ENCODE measurements around the gene AMN. TPM values are rescaled to one million over a fixed set of nuclear protein-coding genes. Genes with fewer than 3 reads are reported as not detected.

AMN gene
- total RNA-seq, 2 experiments from 2014 or later: 0.35 to 5.6 TPM

- H3K4me2 ChIP-seq (ENCODE audit: low read length): no peak overlapping the region
- H3K27ac ChIP-seq (ENCODE audit: low read depth, low read length, poor library complexity, severe bottlenecking): no peak overlapping the region
- no peaks in the 10 kb centered on the region for H3K9me2 ChIP-seq (ENCODE audit: insufficient read depth, low read length)
- TF ChIP-seq CTCF (conservative IDR thresholded peaks at IDR 0.05; ENCODE audit: low read length) (no peak), EZH2phosphoT487 (IDR thresholded peaks at IDR 0.05; ENCODE audit: borderline replicate concordance, low read depth, low read length) (no peak)
- POLR2A ChIA-PET: interaction anchor here (1.0 kb wide), 1 partner anchor 70 kb away, joined by 3 read pairs; no protein-coding TSS in a partner anchor
- H4K20me1 ChIP-seq (ENCODE audit: insufficient read depth, low read length): no peaks in the 10 kb centered on the region
- no TSS peak for BruUV-seq (replicated peaks)
- CTCF ChIA-PET (ENCODE audit: unreplicated experiment): no interaction called here
- H3K79me2 ChIP-seq (ENCODE audit: insufficient read depth, low read depth, low read length): no peaks in the 10 kb centered on the region
- intact Hi-C loops (cut with micrococcal nuclease; ENCODE audit: unreplicated experiment): no loop called here
- no peaks in the 10 kb centered on the region for H3K36me3 ChIP-seq (ENCODE audit: insufficient read depth, low read length)
- no peak overlapping the region for H2AFZ ChIP-seq (ENCODE audit: low read length)
- no peak overlapping the region for H3K4me3 ChIP-seq (ENCODE audit: low read depth, low read length, poor library complexity, severe bottlenecking)
- no peaks in the 10 kb centered on the region for H3K4me1 ChIP-seq (ENCODE audit: insufficient read depth, low read length, poor library complexity, severe bottlenecking)
- H3K9me3 ChIP-seq (ENCODE audit: low read length): no peaks in the 10 kb centered on the region
- DNase-seq (ENCODE audit: low spot score): no peak
These were observed 33.4 kb downstream of the AMN start for GRCh38 chr14:102955636-102956408.

GRCh38 chr14:102957222-102957621, 34.8 kb downstream of the AMN start:
- H3K27ac ChIP-seq (ENCODE audit: low read depth, low read length, poor library complexity, severe bottlenecking): no peak overlapping the region
- no peak for TF ChIP-seq EZH2phosphoT487 (IDR thresholded peaks at IDR 0.05; ENCODE audit: borderline replicate concordance, low read depth, low read length)
- TF ChIP-seq CTCF (conservative IDR thresholded peaks at IDR 0.05; ENCODE audit: low read length): no peak
- H3K36me3 ChIP-seq (ENCODE audit: insufficient read depth, low read length): no peaks in the 10 kb centered on the region
- no peaks in the 10 kb centered on the region for H3K9me3 ChIP-seq (ENCODE audit: low read length)
- no peaks in the 10 kb centered on the region for H3K79me2 ChIP-seq (ENCODE audit: insufficient read depth, low read depth, low read length)
- no TSS peak for BruUV-seq (replicated peaks)
- H2AFZ ChIP-seq (ENCODE audit: low read length): no peak overlapping the region
- no peak overlapping the region for H3K4me2 ChIP-seq (ENCODE audit: low read length)
- ChIA-PET POLR2A (interaction anchor here (0.6 kb wide), 1 partner anchor 545 kb away, joined by 4 read pairs; no protein-coding TSS in a partner anchor), CTCF (ENCODE audit: unreplicated experiment) (no interaction called here)
- H3K9me2 ChIP-seq (ENCODE audit: insufficient read depth, low read length): no peaks in the 10 kb centered on the region
- H4K20me1 ChIP-seq (ENCODE audit: insufficient read depth, low read length): no peaks in the 10 kb centered on the region
- no peak for DNase-seq (ENCODE audit: low spot score)
- intact Hi-C loops (cut with micrococcal nuclease; ENCODE audit: unreplicated experiment): no loop called here
- no peaks in the 10 kb centered on the region for H3K4me1 ChIP-seq (ENCODE audit: insufficient read depth, low read length, poor library complexity, severe bottlenecking)
- no peak overlapping the region for H3K4me3 ChIP-seq (ENCODE audit: low read depth, low read length, poor library complexity, severe bottlenecking)

- no peak overlapping the region for H3K4me3 ChIP-seq (ENCODE audit: low read depth, low read length, poor library complexity, severe bottlenecking)
- no peak overlapping the region for H3K27ac ChIP-seq (ENCODE audit: low read depth, low read length, poor library complexity, severe bottlenecking)
- H3K9me3 ChIP-seq (ENCODE audit: low read length): no peaks in the 10 kb centered on the region
- H3K36me3 ChIP-seq (ENCODE audit: insufficient read depth, low read length): no peaks in the 10 kb centered on the region
- BruUV-seq (replicated peaks): no TSS peak
- no peak overlapping the region for H3K4me2 ChIP-seq (ENCODE audit: low read length)
- ChIA-PET CTCF (ENCODE audit: unreplicated experiment) (no interaction called here), POLR2A (no interaction called here)
- intact Hi-C loops (cut with micrococcal nuclease; ENCODE audit: unreplicated experiment): no loop called here
- no peak overlapping the region for H2AFZ ChIP-seq (ENCODE audit: low read length)
- no peak for TF ChIP-seq EZH2phosphoT487 (IDR thresholded peaks at IDR 0.05; ENCODE audit: borderline replicate concordance, low read depth, low read length)
- TF ChIP-seq CTCF (conservative IDR thresholded peaks at IDR 0.05; ENCODE audit: low read length): no peak
- no peaks in the 10 kb centered on the region for H3K79me2 ChIP-seq (ENCODE audit: insufficient read depth, low read depth, low read length)
- H4K20me1 ChIP-seq (ENCODE audit: insufficient read depth, low read length): no peaks in the 10 kb centered on the region
- no peak for DNase-seq (ENCODE audit: low spot score)
- H3K9me2 ChIP-seq (ENCODE audit: insufficient read depth, low read length): no peaks in the 10 kb centered on the region
- no peaks in the 10 kb centered on the region for H3K4me1 ChIP-seq (ENCODE audit: insufficient read depth, low read length, poor library complexity, severe bottlenecking)
These were observed 36.0 kb downstream of the AMN start for GRCh38 chr14:102958461-102958860.
